Endothelial cell of coronary artery (primary cell): Measurements from ENCODE around the gene IGFBP6. TPM values are rescaled to one million over a fixed set of nuclear protein-coding genes. Genes with fewer than 3 reads are reported as not detected.

Experiments
- total RNA-seq: library from RNA; depleted of rRNA; stranded (reverse); fragments of >200 nt; gene quantifications from 2 replicates; pipeline ENCODE4 v1.2.3, GENCODE V29; 2014

Gene IGFBP6
- 16.0 and 109 TPM in 2 replicates for total RNA-seq

GRCh38 chr12:53097564-53098353 lies at the start of gene IGFBP6:
TSS of gene IGFBP6 (plus strand) at chr12:53097667. CDS start at chr12:53097718, 51 bp downstream.

DNA sequence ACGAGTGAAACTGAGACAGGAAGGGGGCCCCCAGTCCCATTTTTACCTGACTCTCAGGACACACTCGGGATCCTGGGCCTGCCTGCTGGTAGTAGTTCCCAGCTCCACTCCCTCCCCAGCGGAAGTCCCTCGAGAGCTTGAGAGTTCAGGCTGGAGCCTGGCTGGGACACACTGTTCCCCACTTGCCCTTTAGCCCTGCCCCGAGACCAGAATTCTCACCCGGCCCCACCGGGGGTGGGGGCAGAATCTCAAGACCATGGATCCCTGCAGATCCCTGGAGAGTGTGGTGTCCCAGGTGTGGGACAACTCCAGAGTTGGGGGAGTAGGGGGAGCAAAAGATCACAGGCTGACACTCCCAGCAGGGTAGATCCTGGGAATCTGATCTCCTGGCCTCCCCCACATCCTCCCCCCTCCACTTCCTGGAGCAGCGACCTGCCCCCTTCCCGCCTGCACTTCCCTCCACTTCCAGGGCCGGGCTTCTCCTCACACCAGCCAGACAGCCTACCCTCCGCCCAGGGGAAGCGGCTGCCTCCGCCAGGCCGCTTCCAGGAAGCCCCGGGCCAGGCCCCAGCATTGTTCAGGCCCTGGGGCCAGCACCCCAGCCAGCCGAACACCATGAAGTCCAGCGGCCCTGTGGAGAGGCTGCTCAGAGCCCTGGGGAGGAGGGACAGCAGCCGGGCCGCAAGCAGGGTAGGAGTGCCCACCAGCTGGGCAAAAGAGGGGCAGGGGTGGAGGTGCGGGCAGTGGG lies 47.7 kb upstream of the IGFBP6 start, which contains the start of gene TNS2:
Gene TNS2 (plus strand): TSS at position 495 of the 748 bp plus-strand sequence. CDS start 121 bp downstream, at position 616.

GRCh38 chr12:53079226-53080117 lies 18.0 kb upstream of the IGFBP6 start, which contains the start of gene SPRYD3:
TSS of gene SPRYD3 (minus strand) at chr12:53079390. CDS start at chr12:53079333, 57 bp downstream.

GRCh38 chr12:53102883-53103807 lies 5.7 kb downstream of the IGFBP6 start, which contains the start of gene SOAT2:
TSS of gene SOAT2 (plus strand) at chr12:53103486. CDS start at chr12:53103578, 92 bp downstream.

Other genes starting within 250 kb of the IGFBP6 start
- gene KRT78, start 248.7 kb upstream of the IGFBP6 start, total RNA-seq, result not detected in 2 replicates
- 9.2 and 20.7 TPM in 2 replicates for gene KRT8, start 192.6 kb upstream of the IGFBP6 start, total RNA-seq
- gene KRT18, start 148.5 kb upstream of the IGFBP6 start, total RNA-seq, result 278 and 369 TPM in 2 replicates
- gene EIF4B, start 91.2 kb upstream of the IGFBP6 start, total RNA-seq, result 1,037 and 1,365 TPM in 2 replicates
- gene TNS2, start 47.6 kb upstream of the IGFBP6 start, total RNA-seq, result 19.8 and 33.7 TPM in 2 replicates
- gene SPRYD3, start 18.3 kb upstream of the IGFBP6 start, total RNA-seq, result 16.6 and 23.3 TPM in 2 replicates
- gene SOAT2, start 5.8 kb downstream of the IGFBP6 start, total RNA-seq, result not detected in 2 replicates
- 13.7 and 14.9 TPM in 2 replicates for gene ZNF740, start 83.1 kb downstream of the IGFBP6 start, total RNA-seq
- 3.4 and 5.2 TPM in 2 replicates for gene CSAD, start 83.3 kb downstream of the IGFBP6 start, total RNA-seq
- 0.18 and 0.38 TPM in 2 replicates for gene ITGB7, start 109.6 kb downstream of the IGFBP6 start, total RNA-seq
- 4.0 and 8.5 TPM in 2 replicates for gene RARG, start 134.5 kb downstream of the IGFBP6 start, total RNA-seq
- 3.6 and 5.9 TPM in 2 replicates for gene ESPL1, start 170.6 kb downstream of the IGFBP6 start, total RNA-seq
- 563 and 625 TPM in 2 replicates for gene PFDN5, start 197.9 kb downstream of the IGFBP6 start, total RNA-seq
- 40.4 and 45.9 TPM in 2 replicates for gene MYG1, start 202.0 kb downstream of the IGFBP6 start, total RNA-seq
- 37.4 and 39.6 TPM in 2 replicates for gene AAAS, start 223.9 kb downstream of the IGFBP6 start, total RNA-seq
- gene SP7, start 238.7 kb downstream of the IGFBP6 start, total RNA-seq, result not detected in 2 replicates